NCI-H82 treated with DMSO at 0.1 percent for 48 hours (cell line): ENCODE results near the gene ZNF609.

ENCODE experiments used
- DNase-seq: peaks from one replicate; lab custom pipeline; 2025; ENCODE audit not compliant: unreplicated experiment; lab: John Stamatoyannopoulos, UW

ZNF609 gene, protein sequence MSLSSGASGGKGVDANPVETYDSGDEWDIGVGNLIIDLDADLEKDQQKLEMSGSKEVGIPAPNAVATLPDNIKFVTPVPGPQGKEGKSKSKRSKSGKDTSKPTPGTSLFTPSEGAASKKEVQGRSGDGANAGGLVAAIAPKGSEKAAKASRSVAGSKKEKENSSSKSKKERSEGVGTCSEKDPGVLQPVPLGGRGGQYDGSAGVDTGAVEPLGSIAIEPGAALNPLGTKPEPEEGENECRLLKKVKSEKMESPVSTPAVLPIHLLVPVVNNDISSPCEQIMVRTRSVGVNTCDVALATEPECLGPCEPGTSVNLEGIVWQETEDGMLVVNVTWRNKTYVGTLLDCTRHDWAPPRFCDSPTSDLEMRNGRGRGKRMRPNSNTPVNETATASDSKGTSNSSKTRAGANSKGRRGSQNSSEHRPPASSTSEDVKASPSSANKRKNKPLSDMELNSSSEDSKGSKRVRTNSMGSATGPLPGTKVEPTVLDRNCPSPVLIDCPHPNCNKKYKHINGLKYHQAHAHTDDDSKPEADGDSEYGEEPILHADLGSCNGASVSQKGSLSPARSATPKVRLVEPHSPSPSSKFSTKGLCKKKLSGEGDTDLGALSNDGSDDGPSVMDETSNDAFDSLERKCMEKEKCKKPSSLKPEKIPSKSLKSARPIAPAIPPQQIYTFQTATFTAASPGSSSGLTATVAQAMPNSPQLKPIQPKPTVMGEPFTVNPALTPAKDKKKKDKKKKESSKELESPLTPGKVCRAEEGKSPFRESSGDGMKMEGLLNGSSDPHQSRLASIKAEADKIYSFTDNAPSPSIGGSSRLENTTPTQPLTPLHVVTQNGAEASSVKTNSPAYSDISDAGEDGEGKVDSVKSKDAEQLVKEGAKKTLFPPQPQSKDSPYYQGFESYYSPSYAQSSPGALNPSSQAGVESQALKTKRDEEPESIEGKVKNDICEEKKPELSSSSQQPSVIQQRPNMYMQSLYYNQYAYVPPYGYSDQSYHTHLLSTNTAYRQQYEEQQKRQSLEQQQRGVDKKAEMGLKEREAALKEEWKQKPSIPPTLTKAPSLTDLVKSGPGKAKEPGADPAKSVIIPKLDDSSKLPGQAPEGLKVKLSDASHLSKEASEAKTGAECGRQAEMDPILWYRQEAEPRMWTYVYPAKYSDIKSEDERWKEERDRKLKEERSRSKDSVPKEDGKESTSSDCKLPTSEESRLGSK (N-terminal part only)

DNA sequence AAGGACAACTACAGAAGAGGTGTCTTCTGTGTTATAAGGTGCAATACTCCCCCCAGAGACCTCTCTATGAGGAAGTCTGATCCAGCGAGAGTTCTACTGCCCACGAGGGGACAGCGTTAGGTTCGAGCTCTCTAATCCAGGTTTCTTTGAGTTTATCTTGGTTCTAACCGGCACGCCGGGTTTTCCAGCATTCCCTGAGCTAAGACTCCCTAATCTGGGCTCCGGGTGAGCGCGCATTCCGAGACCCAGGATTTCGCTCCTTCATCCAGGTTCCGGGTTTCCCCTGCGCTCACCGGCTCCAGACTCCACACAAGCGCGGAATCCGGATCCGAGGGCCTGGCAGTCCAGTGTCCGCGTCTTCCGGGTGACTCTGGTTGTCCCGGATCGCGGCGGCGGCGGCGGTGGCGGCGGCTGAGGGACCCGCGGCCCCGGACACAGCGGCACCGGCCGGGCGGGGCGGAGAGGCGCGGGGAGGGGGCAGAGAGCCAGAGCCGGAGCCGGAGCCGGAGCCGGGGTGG is at the start of gene ZNF609:
TSS of gene ZNF609 (plus strand) at position 373 of the 518 bp plus-strand sequence. CDS start 38,842 bp downstream, outside the sequence.
- peak; percentile 95 for DNase-seq

DNA sequence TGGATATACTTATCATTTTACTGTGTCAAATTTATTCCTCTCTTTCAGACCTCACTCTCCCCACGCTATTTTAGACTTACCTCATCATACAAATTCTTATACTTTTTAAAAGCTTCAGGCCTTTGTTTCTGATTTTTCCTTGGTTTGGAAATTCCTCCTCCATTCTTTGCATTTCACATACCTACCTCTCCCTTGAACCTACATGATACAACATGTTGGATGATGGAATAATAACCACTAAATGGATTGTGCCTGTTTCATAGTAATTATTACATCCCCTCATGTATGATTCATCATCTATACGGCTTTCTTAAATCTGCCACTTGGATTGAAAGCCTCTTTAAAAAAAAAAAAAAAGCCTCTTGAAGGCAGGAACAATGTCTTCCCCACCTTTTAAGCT is 48.2 kb upstream of the ZNF609 start:
- no peak for DNase-seq

DNA sequence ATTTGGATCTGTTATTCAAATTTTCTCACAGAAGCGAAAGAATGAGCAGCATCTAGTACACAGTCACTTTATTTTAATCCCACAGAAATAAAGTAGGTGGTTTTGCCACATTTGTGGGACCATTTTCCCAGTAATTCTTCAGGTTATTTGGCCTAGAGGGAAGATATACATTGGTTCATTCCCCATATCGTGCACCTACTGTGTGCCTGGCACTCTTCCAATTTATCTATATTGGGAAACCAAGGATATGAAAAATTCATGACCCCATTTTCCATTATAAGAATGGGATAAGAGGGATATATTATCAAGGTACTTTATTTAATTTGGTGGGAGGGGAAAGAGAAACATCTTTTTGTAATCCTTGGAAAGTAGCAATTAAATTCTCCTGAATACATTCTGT is 37.7 kb upstream of the ZNF609 start:
- DNase-seq = no peak

DNA sequence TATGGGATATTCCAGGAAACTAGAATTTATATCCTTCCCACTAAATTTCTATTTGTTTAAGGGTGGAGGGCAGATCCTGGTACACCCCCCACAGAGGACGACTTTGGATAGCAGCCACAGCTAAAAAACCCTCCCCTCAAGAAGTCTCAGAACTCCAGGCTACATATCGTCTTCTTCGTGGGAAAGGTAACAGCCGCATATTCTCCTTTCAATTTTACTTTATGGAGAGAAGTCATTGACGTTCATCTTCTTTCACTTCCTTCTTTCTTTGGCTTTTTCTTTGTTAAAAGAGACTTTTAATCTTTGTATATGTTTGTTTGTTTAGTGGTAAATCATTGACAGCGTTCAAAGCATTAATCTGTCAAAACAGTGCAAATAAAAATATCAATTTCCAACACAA is 36.4 kb upstream of the ZNF609 start:
- DNase-seq = no peak

DNA sequence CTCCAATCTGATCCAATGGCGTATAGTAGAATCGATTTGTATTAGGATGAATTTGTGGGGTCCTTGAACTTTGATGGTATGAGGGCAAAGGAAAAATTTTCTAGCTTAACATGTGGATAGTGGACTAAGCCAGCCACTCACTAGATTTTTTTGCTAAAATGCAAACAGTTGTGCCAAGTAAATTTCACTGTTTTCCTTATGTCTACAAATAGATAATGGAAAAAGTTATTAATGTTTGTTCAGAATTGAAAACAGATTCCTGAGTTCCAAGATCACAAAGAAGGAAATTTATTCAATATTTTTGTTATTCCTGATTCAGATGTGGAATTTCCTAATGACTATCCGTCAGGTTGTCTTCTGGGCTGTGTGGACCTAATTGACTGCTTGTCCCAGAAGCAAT is 35.2 kb upstream of the ZNF609 start:
- no peak for DNase-seq

DNA sequence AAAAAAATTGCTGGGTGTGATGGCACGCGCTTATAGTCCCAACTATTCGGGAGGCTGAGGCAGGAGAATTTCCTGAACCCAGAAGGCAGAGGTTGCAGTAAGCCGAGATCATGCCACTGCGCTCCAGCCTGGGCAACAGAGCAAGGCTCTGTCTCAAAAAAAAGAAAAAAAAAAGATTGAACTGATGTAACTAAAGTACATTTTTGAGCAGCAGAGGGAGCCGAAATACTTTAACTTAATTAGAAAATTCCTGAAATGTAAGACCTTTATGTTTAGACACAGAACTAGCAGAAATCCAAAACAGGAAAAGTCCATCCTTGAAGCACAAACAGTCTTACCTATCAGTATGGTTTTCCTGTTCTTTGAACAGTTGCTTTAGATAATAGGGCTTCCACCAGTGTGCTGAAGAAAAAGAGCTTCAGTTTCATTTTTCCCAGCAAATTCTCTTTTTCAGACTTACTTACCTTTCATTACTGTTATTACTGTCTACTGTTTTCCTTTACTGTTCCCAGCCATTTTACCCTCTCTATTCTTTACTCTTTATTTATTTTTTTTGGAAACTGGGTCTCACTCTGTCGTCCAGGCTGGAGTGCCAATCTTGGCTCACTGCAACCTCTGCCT is 33.4 kb upstream of the ZNF609 start:
- no peak for DNase-seq

DNA sequence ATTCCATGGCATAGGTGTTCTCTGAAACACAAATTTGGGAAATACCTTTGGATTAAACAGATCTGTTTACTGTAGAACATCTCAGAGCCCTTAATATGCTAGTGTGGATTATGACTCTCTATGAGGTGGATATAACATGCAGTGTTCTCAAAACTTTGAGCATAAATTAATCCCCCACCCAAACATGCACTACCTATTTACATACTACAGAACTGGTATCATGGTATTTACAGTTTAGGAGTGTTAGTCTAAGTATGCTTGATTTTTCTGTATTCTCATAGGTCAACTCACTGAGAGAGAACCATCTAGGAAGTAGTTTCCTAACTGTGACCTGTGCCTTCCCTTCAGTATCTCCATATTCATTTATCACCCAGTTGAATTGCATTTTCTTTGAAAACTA is 30.9 kb upstream of the ZNF609 start:
- no peak for DNase-seq

DNA sequence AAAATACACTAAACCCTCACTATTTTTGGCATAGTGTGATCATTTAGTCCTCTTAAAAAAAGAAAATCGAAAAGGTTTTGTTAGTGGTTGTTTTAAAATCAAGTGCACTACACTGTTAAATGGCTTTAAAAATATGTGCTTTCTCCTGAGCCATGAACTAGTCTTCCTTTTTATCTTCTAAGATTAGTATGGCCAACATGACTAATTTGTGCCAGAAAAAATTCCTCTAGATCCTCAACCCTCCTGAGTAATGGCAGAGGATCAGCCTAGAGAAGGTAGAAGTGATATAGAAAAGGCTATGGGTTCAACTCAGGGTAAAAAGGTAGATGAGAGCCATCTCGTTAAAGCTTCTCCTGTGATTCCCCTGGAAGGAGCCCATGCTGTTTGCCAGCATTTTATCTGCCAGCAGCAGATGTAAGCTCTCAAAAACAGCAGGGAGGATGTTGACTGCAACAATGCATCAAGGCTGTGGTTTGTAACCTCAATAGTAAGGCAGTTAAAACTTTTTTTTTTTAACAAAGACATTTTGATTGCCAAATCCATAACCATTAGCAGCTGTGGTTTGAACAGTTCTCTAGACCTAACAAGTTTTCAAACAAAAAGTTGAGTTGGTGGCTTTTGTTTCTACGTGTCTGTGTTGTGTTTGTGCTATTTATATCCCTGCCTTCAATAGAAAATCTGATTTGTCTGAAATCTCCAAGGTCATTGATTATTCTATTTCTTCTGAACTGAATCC is 30.2 kb upstream of the ZNF609 start:
- DNase-seq = peak; percentile 21

DNA sequence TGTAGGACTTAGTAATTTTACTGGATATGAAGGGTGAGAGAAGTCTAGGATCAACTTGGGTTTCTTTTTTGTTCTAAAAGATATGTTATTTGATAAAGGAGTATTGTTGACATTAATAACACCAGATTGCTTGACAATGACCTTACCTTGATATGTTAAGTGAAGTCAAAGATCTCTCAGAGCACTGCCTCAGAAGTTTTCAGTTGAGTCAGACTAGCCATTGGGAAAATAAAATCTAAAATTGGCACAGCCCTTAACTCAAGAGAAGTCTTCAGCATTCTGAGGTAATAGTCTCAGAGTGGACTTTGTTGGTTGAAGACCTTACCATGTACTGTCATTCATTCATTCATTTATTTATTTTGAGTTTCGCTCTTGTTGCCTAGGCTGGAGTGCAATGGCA is 22.4 kb upstream of the ZNF609 start:
- no peak for DNase-seq

DNA sequence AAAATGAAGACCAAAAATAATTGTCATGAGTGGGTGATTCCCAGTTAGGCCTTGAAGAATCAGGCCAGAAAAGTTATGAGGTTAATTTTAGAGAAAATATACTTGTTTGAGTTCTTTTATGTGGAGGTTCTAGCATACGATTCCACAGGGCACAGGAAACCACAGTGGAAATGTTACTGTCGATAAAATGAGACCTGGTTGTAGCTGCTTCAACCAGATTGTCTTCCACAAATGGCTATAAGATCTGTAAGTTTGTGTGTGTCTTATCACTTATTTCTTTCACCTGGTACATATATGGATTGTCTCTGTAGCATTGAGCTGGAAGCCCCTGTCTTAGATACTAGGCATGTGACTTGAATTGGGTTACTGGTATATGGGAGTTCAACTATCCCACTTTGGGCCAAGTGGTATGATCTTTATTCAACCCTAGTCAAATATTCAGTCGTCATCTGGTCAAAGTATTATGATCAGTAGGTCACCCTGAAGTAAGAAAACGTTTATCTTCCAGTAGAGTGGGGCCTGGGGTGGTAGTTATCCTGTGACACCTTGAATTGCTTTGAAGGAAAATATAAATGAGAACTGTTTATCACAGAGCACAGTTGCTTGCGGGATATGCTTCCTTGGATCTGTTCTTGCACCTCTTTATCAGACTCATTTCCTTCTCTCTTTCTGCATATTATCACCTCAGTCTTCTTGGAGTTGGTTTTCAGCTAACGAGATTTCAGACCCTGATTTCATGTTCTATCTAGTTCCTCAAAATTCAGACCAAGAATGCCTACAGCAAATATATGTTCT is 21.5 kb upstream of the ZNF609 start:
- no peak for DNase-seq

DNA sequence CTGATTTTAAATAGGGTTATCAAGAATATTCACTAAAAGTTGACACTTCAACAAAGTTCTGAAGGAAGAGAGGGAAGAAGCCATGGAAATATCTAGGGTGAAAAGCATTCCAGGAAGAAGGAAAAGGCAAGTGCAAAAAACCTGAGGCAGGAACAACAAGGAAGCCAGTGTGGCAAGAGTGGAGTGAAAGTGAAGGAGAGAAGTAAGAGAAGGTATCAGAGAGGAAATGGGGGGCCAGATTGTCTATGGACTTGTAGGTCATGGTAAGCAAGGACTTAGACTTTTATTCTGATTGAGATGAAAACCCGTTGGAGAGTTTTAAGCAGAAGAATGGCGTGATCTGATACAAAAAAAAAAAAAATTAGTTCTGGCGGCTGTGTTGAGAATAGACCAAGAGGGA is 18.5 kb upstream of the ZNF609 start:
- DNase-seq = no peak

DNA sequence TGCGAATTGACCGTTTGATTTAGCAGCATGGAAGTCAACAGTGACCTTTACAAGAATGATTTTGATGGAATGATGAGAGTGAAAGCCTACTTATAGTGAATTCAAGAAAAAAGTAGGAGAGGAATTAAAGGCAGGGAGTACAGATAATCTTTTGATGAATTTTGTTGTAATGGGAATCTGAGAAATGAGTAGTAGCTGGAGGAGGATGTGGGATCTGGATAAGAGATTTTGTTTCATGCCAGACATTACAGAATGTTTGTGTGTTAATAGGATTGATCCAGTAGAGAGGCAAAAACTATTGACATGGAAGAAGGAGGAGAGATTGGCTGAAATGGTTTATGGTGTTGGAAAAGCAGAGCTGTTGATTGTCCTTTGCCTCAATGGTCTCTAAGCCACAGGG is 17.4 kb upstream of the ZNF609 start:
- peak; percentile 62 for DNase-seq

DNA sequence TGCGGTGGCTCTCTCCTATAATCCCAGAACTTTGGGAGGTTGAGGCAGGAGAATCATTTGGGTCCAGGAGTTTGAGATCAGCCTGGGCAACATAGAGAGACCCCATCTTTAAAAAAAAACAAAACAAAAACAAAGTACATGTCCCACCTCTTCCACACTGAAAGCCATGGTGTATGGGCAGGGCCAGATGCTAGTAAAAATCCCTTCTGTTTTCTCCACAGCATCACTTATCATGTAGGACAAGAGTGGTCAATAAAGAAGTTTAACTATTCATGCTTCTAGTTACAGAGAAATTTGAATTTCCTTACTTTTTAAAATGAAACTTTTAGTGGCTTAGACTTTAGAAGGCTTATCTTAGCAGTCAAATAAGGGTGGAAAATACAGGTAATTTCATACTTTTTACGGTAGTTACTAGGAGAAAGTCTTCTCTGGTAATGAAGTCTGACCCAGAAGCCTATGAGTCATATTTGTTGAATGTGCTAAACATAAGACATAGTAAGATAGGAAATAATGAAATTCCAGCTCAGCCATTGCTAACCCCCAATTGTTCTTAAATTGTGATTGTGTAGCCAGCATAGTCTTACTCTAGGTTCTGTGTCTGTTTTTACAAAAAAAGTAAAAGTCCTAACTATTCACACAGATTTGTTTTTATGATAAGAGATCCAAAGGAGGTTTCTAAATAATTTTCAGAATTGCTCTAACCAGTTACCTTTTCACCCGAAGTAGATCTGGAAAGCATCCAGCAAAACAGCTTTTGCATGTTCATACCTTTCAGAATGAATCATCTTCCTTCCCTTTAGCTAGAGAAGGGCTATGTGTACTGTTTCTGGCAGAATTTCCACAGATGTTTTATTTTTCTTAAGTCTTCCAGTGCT is 16.4 kb upstream of the ZNF609 start:
- no peak for DNase-seq

DNA sequence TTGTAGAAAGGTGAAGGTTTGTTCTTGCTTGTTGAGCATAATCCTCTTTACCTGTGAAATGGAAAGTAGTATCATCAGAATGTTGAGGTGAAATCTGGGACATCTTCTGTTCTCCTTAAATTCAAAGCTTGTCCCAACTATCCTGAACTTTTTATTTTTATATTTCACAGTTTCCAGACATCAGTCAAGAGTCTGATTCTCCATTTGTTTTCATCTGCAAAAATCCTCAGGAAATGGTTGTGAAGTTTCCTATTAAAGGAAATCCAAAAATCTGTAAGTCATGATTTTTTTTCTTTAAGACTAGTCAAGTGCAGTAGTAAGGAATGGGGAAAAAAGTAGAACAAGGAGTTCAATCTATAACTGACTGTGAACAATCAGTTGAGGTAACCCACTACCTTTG is 15.5 kb upstream of the ZNF609 start:
- DNase-seq = no peak

DNA sequence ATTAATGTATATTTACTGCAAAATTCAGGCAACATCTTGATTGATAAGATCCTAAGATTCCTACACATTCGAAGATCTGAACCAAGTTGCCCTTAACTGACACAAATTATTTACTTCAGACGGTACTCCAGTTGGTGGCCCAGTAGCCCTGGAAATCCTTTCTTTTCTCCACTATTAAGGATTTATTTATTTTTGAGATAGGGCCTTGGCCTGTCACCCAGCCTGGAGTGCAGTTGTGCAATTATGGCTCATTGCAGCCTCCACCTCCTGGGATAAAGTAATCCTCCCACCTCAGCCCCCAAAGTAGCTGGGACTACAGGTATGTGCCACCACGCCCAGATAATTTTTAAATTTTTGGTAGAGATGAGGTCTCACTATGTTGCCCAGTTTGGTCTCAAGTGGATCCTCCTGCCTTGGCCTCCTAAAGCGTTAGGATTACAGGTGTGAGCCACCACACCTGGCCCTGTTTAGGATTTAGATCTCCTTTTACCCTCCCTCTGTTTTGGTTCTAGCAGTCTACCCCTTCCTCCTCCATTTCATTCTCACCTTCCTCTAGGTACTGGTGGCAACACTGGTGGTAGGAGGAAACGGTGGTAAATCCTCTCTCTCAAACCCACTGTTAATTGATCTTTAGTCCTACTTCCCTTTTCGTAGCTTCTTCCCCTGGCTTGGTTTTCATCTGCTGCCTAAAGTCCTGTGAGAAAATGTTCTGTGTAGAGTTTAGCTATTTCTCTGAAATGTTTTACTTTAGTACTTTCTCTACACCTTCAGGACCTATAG is 12.7 kb upstream of the ZNF609 start:
- DNase-seq = no peak

DNA sequence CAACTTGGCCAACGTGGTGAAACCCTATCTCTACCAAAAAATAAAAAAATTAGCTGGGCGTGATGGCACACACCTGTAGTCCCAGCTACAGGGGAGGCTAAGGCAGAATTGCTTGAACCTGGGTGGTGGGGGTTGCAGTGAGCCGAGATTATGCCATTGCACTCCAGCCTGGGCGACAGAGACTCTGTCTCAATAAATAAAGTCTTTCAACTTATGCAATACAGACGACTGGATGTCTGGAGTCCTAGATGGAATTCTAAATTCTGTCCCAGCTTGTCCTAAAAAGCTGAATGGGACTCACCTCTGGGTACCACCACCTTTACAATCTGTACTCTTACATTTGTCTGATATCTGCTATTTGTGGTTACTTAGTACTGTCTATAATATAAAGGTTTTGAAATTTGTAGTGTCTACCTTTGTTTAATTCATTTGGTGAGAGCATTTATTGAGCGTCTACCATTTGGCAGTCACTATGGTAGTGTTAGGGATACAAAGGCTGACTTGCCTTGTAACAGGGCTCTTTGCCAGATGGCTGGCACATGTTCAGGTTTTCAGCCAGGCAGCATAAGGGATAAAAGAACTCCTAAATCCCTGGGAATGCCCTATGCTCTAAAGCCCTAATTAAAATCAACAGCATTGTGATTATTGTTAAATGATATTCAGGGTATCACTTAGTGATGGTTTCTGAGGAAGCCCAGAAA is 7.2 kb upstream of the ZNF609 start:
- DNase-seq = peak; percentile 84

DNA sequence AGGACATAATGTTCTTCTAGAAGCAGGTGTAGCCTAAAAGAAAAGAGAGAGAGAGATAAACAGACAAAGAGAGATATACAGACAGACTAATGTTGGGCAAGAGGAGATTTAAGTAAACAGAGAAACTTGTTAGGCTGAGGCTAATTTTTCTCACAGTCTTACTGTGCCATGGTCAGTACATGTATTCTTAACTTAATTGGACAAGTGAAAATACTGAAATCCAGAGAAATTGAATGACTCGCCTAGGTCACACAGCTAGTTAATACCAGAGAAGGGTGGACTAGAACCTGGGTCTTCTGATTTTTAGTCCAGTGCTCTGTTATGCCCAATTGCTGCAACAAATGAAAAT is 6.7 kb upstream of the ZNF609 start:
- no peak for DNase-seq
